Kidney (tissue), 14 donors: Measurements from ENCODE around the gene CGNL1. TPM values are rescaled to one million over a fixed set of nuclear protein-coding genes. Genes with fewer than 3 reads are reported as not detected.
A peak's percentile ranks its signal among the peaks of the same experiment; 100 is the strongest.

Source experiments
- DNase-seq, 5 donors: peaks; one replicate each; pipeline ENCODE4 v3.0.0-alpha.2; 2013 to 2020
- FAIRE-seq: peaks from 2 replicates; lab custom pipeline; 2012; peaks lifted over from hg19 to GRCh38; lab: Jason Lieb, UNC
- H3K27ac ChIP-seq, 2 donors: one replicate each; pipeline ENCODE4 v1.7.0; 2013; ENCODE audit warnings: low read depth in 2 of 2, low read length in 2 of 2, inconsistent platforms in 1 of 2
- H3K27me3 ChIP-seq: one replicate; pipeline ENCODE4 v1.7.1; 2013; ENCODE audit warnings: low read length, inconsistent platforms; ENCODE audit not compliant: control insufficient read depth, insufficient read depth
- H3K36me3 ChIP-seq, 3 donors: one replicate each; pipeline versions ENCODE4 v1.7.0 to v1.7.1; 2013; ENCODE audit warnings: low read length in 3 of 3, control low read depth in 1 of 3, inconsistent platforms in 1 of 3; ENCODE audit not compliant: insufficient read depth in 3 of 3, control insufficient read depth in 2 of 3
- H3K4me1 ChIP-seq, 3 donors: one replicate each; pipeline versions ENCODE4 v1.7.0 to v1.7.1; 2013; ENCODE audit warnings: low read length in 3 of 3, inconsistent platforms in 1 of 3, low read depth in 1 of 3; ENCODE audit not compliant: control insufficient read depth in 2 of 3, insufficient read depth in 2 of 3
- H3K4me3 ChIP-seq, 3 donors: one replicate each; pipeline versions ENCODE4 v1.7.0 to v1.8.1; 2013; ENCODE audit warnings: low read length in 3 of 3, control low read depth in 1 of 3, inconsistent platforms in 1 of 3
- H3K9ac ChIP-seq, 3 donors: one replicate each; pipeline versions ENCODE4 v1.7.0 to v1.7.1; 2013; ENCODE audit warnings: low read length in 3 of 3, control low read depth in 1 of 3, inconsistent platforms in 1 of 3
- H3K9me3 ChIP-seq, 3 donors: one replicate each; pipeline versions ENCODE4 v1.7.0 to v1.7.1; 2013; ENCODE audit warnings: low read length in 3 of 3, control low read depth in 1 of 3, inconsistent platforms in 1 of 3; ENCODE audit not compliant: control insufficient read depth in 2 of 3, insufficient read depth in 1 of 3
- CTCF ChIP-seq: IDR thresholded peaks from 3 replicates; pipeline ENCODE4 v1.5.1; 2012; ENCODE audit warnings: mild to moderate bottlenecking, moderate library complexity, borderline replicate concordance; ENCODE audit not compliant: insufficient read depth; ENCODE audit errors: extremely low read depth
- intact Hi-C: fragments of 100-400 bp; cut with DNase I; formaldehyde crosslinking; loops from one replicate; pipeline ENCODE4 v1.11.1; 2022
- polyA plus RNA-seq: library from polyadenylated mRNA; stranded (reverse); fragments of 350-450 nt; fragmentation: Illumina TruSeq; extraction: RNeasy Lipid Tissue Mini Kit (QIAGEN cat#74804); gene quantifications from one replicate; pipeline ENCODE4 v1.2.3, GENCODE V29; 2014; ENCODE audit warnings: low read depth, low replicate concordance; ENCODE audit not compliant: insufficient read depth
- total RNA-seq: library from RNA; stranded (reverse); fragmentation: NEBNext Ultra II Directional; extraction: Animal tissue kit (Norgen Biotek cat#: 25700); gene quantifications from one replicate; pipeline ENCODE4 v1.2.1, GENCODE V29; 2021
- donor health status: control.
- donor health status: control.
- donor health status: control.
- donor health status: control.
- donor health status: control.
- donor health status: DM: yes; HTN: yes; CAD: no.
- donor health status: Normal renal cell carcinoma (clear cell type).

Gene CGNL1
- total and polyA plus RNA-seq, 2 donors from 2014 or later = 62.0 to 81.5 TPM

DNA sequence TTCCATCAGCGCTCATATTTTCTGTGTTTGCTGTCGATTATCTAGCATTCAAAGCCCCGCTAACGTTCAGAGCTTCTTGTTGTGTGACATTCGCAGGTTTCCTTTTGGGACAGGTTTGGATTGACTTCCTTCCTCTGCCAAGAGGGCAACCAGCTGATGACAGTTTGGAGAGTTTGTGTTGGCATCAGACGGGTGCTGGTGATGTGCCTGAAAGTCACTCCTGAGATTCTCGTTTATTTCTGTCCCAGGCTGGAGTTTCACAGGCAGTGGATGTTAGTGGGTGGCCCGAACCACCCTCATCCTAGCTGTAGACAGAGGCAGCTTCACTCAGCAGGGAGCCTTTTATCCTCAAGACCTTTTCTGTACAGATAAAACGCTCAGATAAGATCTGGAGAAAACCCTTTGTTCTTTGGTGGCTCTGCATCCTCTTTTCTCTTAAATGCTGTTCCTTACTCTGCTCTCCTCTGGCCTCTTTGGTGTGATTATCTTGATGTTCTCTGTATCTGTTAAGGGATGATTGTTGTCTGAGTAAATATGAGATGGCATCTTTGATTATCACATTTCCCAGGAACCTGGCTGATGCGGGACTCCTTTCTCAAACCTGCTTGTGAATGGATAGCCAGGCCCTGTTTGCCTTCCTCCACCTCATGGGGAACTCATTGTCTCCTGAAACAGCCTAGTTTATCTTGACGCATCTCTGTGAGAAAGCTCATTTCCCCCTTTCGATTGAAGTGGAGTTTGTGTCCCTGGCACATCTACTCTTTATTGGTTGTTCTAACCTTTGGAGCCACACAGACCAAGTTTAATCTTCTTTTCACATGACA lies 35.9 kb downstream of the CGNL1 start:
- Histone ChIP-seq H3K9me3 (no peaks in the 10 kb centered on the region), H3K4me3 (no peak overlapping the region), H3K27ac (no peak overlapping the region), H3K36me3 (peaks cover 0 to 9% (median 0%) of the 10 kb centered on the region in 3 donors), H3K4me1 (peaks cover 0 to 3% (median 0%) of the 10 kb centered on the region in 3 donors), H3K27me3 (no peaks in the 10 kb centered on the region), H3K9ac (no peak overlapping the region)
- DNase-seq (no peak), FAIRE-seq (no peak)
- intact Hi-C loops = no loop called here
- no peak for TF ChIP-seq CTCF

- no peak for TF ChIP-seq CTCF
- no peak overlapping the region for H3K4me3 ChIP-seq
- H3K27me3 ChIP-seq = no peaks in the 10 kb centered on the region
- H3K36me3 ChIP-seq = no peaks in the 10 kb centered on the region
- intact Hi-C loops = no loop called here
- DNase-seq = peak in 1 of 5 donors; percentile 15
- H3K27ac ChIP-seq = no peak overlapping the region
- peaks cover 0 to 19% (median 4%) of the 10 kb centered on the region in 3 donors for H3K4me1 ChIP-seq
- no peaks in the 10 kb centered on the region for H3K9me3 ChIP-seq
- FAIRE-seq = no peak
- H3K9ac ChIP-seq = no peak overlapping the region
These were observed 39.3 kb downstream of the CGNL1 start for GRCh38 chr15:57415602-57416001.

GRCh38 chr15:57418635-57419034 lies 42.3 kb downstream of the CGNL1 start:
- no peak for TF ChIP-seq CTCF
- Histone ChIP-seq H3K4me1 (peaks cover 0 to 48% (median 21%) of the 10 kb centered on the region in 3 donors), H3K9ac (no peak overlapping the region), H3K36me3 (peaks cover 0 to 2% (median 0%) of the 10 kb centered on the region in 3 donors), H3K27ac (no peak overlapping the region), H3K27me3 (no peaks in the 10 kb centered on the region), H3K9me3 (no peaks in the 10 kb centered on the region), H3K4me3 (no peak overlapping the region)
- DNase-seq = peak in 3 of 5 donors; percentile 55 to 78 (median 56)
- no peak for FAIRE-seq
- intact Hi-C loops = no loop called here
